ENCODE data around the gene PHF14. TPM values are rescaled to one million over a fixed set of nuclear protein-coding genes. Genes with fewer than 3 reads are reported as not detected.
"Not testable (repeated sequence)": the region's sequence is repeated elsewhere in the genome, so short reads cannot be mapped to it uniquely, and the experiment has no call there.

Gene PHF14
- total and polyA plus RNA-seq, 4 experiments from 2014 or later = 6.7 to 34.0 (median 22.6) TPM

- Mint-ChIP-seq H3K9me3 (no peaks in the 10 kb centered on the region), H3K4me1 (peaks cover 29 to 49% (median 37%) of the 10 kb centered on the region in 4 donors), H3K4me3 (no peak overlapping the region), H3K36me3 (peaks cover 27 to 35% of the 10 kb centered on the region in 2 donors), H3K27ac (peak overlapping the region in 1 of 7 donors; percentile 41), H3K27me3 (no peaks in the 10 kb centered on the region)
- no peaks in the 10 kb centered on the region for H3K27me3 ChIP-seq (ENCODE audit: insufficient read depth, low read length)
- ChIA-PET CTCF (ENCODE audit: partially characterized antibody) (no interaction called here), POLR2A (ENCODE audit: partially characterized antibody) (no interaction called here)
- H3K4me1 ChIP-seq (ENCODE audit: insufficient read depth, low read length) = peaks cover 18% of the 10 kb centered on the region
- H3K9me3 ChIP-seq (ENCODE audit: control insufficient read depth in 1 of 2, low read length in 2 of 2) = no peaks in the 10 kb centered on the region
- no peak overlapping the region for H3K4me3 ChIP-seq (ENCODE audit: low read length in 2 of 2)
- intact Hi-C loops (cut with micrococcal nuclease) = no loop called here
- no peak overlapping the region for H3K27ac ChIP-seq (ENCODE audit: low read depth, low read length)
- no peaks in the 10 kb centered on the region for H3K36me3 ChIP-seq (ENCODE audit: insufficient read depth, low read length)
- no peak for DNase-seq
Observed at GRCh38 chr7:10981317-10981716, 7.6 kb downstream of the PHF14 start.

- peaks cover 26 to 35% of the 10 kb centered on the region in 2 donors for H3K36me3 Mint-ChIP-seq
- H3K4me1 Mint-ChIP-seq; H3K9me3 ChIP-seq (ENCODE audit: control insufficient read depth in 1 of 2, low read length in 2 of 2); H3K27me3 ChIP-seq (ENCODE audit: insufficient read depth, low read length); H3K27me3 Mint-ChIP-seq; H3K4me1 ChIP-seq (ENCODE audit: insufficient read depth, low read length); H3K27ac Mint-ChIP-seq; H3K9me3 Mint-ChIP-seq; H3K27ac ChIP-seq (ENCODE audit: low read depth, low read length); DNase-seq; H3K4me3 Mint-ChIP-seq; intact Hi-C loops (cut with micrococcal nuclease); CTCF ChIA-PET (ENCODE audit: partially characterized antibody); H3K4me3 ChIP-seq (ENCODE audit: low read length in 2 of 2); POLR2A ChIA-PET (ENCODE audit: partially characterized antibody); H3K36me3 ChIP-seq (ENCODE audit: insufficient read depth, low read length): not testable (repeated sequence)
Observed at GRCh38 chr7:10990748-10991147, 17.1 kb downstream of the PHF14 start.

GRCh38 chr7:10995482-10996166 lies 22.0 kb downstream of the PHF14 start:
- H3K9me3 Mint-ChIP-seq = not testable (repeated sequence)

GRCh38 chr7:10998996-10999757 lies 25.5 kb downstream of the PHF14 start:
- Mint-ChIP-seq H3K4me3 (peak overlapping the region in 1 of 8 donors; percentile 9), H3K27me3 (no peaks in the 10 kb centered on the region), H3K9me3 (peaks cover 0 to 3% (median 0%) of the 10 kb centered on the region in 8 donors), H3K4me1 (peaks cover 34 to 50% (median 44%) of the 10 kb centered on the region in 4 donors), H3K27ac (peak overlapping the region in 6 of 7 donors; percentile 5 to 58 (median 16)), H3K36me3 (peaks cover 20 to 31% of the 10 kb centered on the region in 2 donors)
- DNase-seq = no peak
- Histone ChIP-seq H3K27me3 (ENCODE audit: insufficient read depth, low read length) (no peaks in the 10 kb centered on the region), H3K9me3 (ENCODE audit: control insufficient read depth in 1 of 2, low read length in 2 of 2) (no peaks in the 10 kb centered on the region), H3K4me3 (ENCODE audit: low read length in 2 of 2) (no peak overlapping the region), H3K36me3 (ENCODE audit: insufficient read depth, low read length) (no peaks in the 10 kb centered on the region), H3K4me1 (ENCODE audit: insufficient read depth, low read length) (peaks cover 7% of the 10 kb centered on the region), H3K27ac (ENCODE audit: low read depth, low read length) (no peak overlapping the region)
- CTCF ChIA-PET (ENCODE audit: partially characterized antibody) = interaction anchor here (1.5 kb wide), 1 partner anchor 26 kb away, joined by 4 read pairs; the partner anchor contains the start of gene PHF14
- intact Hi-C loops (cut with micrococcal nuclease) = loop anchor here (2.0 kb wide), 1 partner anchor 14 kb away; no protein-coding TSS in a partner anchor
- POLR2A ChIA-PET (ENCODE audit: partially characterized antibody) = interaction anchor here (0.6 to 3.5 kb wide), 2 partner anchors 59 to 63 kb away, joined by 3 to 10 read pairs; a partner anchor contains a TSS

More at GRCh38 chr7:10995482-10996166, 22.0 kb downstream of the PHF14 start:
- POLR2A ChIA-PET (ENCODE audit: partially characterized antibody) = interaction anchor here (1.6 kb wide), 1 partner anchor 56 kb away, joined by 3 read pairs; a partner anchor contains a TSS
- H3K4me3 ChIP-seq (ENCODE audit: low read length in 2 of 2); H3K27ac ChIP-seq (ENCODE audit: low read depth, low read length); H3K36me3 ChIP-seq (ENCODE audit: insufficient read depth, low read length); H3K9me3 ChIP-seq (ENCODE audit: control insufficient read depth in 1 of 2, low read length in 2 of 2); H3K4me1 ChIP-seq (ENCODE audit: insufficient read depth, low read length); H3K27me3 Mint-ChIP-seq; CTCF ChIA-PET (ENCODE audit: partially characterized antibody); H3K27me3 ChIP-seq (ENCODE audit: insufficient read depth, low read length); DNase-seq; intact Hi-C loops (cut with micrococcal nuclease); H3K4me3 Mint-ChIP-seq: not testable (repeated sequence)
- Mint-ChIP-seq H3K4me1 (peaks cover 32 to 40% (median 36%) of the 10 kb centered on the region in 4 donors), H3K27ac (peak overlapping the region in 1 of 7 donors; percentile 73), H3K36me3 (peaks cover 26 to 30% of the 10 kb centered on the region in 2 donors)

- no peak for DNase-seq
- Mint-ChIP-seq H3K27ac (no peak overlapping the region), H3K4me3 (no peak overlapping the region), H3K36me3 (peaks cover 20 to 32% of the 10 kb centered on the region in 2 donors), H3K9me3 (no peaks in the 10 kb centered on the region), H3K4me1 (peaks cover 14 to 36% (median 25%) of the 10 kb centered on the region in 4 donors), H3K27me3 (no peaks in the 10 kb centered on the region)
- no peaks in the 10 kb centered on the region for H3K27me3 ChIP-seq (ENCODE audit: insufficient read depth, low read length)
- ChIA-PET POLR2A (ENCODE audit: partially characterized antibody) (no interaction called here), CTCF (ENCODE audit: partially characterized antibody) (no interaction called here)
- intact Hi-C loops (cut with micrococcal nuclease) = no loop called here
- no peaks in the 10 kb centered on the region for H3K9me3 ChIP-seq (ENCODE audit: control insufficient read depth in 1 of 2, low read length in 2 of 2)
- H3K27ac ChIP-seq (ENCODE audit: low read depth, low read length) = no peak overlapping the region
- H3K36me3 ChIP-seq (ENCODE audit: insufficient read depth, low read length) = no peaks in the 10 kb centered on the region
- no peak overlapping the region for H3K4me3 ChIP-seq (ENCODE audit: low read length in 2 of 2)
- peaks cover 14% of the 10 kb centered on the region for H3K4me1 ChIP-seq (ENCODE audit: insufficient read depth, low read length)
Observed at GRCh38 chr7:11005202-11005601, 31.5 kb downstream of the PHF14 start.

- Histone ChIP-seq H3K4me1 (ENCODE audit: insufficient read depth, low read length) (peaks cover 14% of the 10 kb centered on the region), H3K27me3 (ENCODE audit: insufficient read depth, low read length) (no peaks in the 10 kb centered on the region), H3K36me3 (ENCODE audit: insufficient read depth, low read length) (no peaks in the 10 kb centered on the region), H3K27ac (ENCODE audit: low read depth, low read length) (no peak overlapping the region), H3K9me3 (ENCODE audit: control insufficient read depth in 1 of 2, low read length in 2 of 2) (no peaks in the 10 kb centered on the region), H3K4me3 (ENCODE audit: low read length in 2 of 2) (no peak overlapping the region)
- DNase-seq = peak in 1 of 5 donors; percentile 3
- ChIA-PET CTCF (ENCODE audit: partially characterized antibody) (interaction anchor here (0.7 kb wide), 1 partner anchor 33 kb away, joined by 3 read pairs; no protein-coding TSS in a partner anchor), POLR2A (ENCODE audit: partially characterized antibody) (no interaction called here)
- Mint-ChIP-seq H3K27me3 (no peaks in the 10 kb centered on the region), H3K36me3 (peaks cover 15 to 24% of the 10 kb centered on the region in 2 donors), H3K9me3 (no peaks in the 10 kb centered on the region), H3K4me1 (peaks cover 14 to 34% (median 19%) of the 10 kb centered on the region in 4 donors), H3K4me3 (peak overlapping the region in 3 of 8 donors; percentile 2 to 26 (median 21)), H3K27ac (peak overlapping the region in 2 of 7 donors; percentile 22 to 73)
- intact Hi-C loops (cut with micrococcal nuclease) = no loop called here
Observed at GRCh38 chr7:11006291-11006690, 32.6 kb downstream of the PHF14 start.

GRCh38 chr7:11009631-11010030 lies 36.0 kb downstream of the PHF14 start:
- DNase-seq = no peak
- Histone ChIP-seq H3K4me1 (ENCODE audit: insufficient read depth, low read length) (peaks cover 14% of the 10 kb centered on the region), H3K27me3 (ENCODE audit: insufficient read depth, low read length) (no peaks in the 10 kb centered on the region), H3K9me3 (ENCODE audit: control insufficient read depth in 1 of 2, low read length in 2 of 2) (no peaks in the 10 kb centered on the region), H3K36me3 (ENCODE audit: insufficient read depth, low read length) (no peaks in the 10 kb centered on the region), H3K27ac (ENCODE audit: low read depth, low read length) (no peak overlapping the region), H3K4me3 (ENCODE audit: low read length in 2 of 2) (no peak overlapping the region)
- intact Hi-C loops (cut with micrococcal nuclease) = no loop called here
- Mint-ChIP-seq H3K4me1 (peaks cover 17 to 37% (median 20%) of the 10 kb centered on the region in 4 donors), H3K4me3 (no peak overlapping the region), H3K27ac (no peak overlapping the region), H3K36me3 (peaks cover 17 to 26% of the 10 kb centered on the region in 2 donors), H3K9me3 (no peaks in the 10 kb centered on the region), H3K27me3 (no peaks in the 10 kb centered on the region)
- ChIA-PET POLR2A (ENCODE audit: partially characterized antibody) (no interaction called here), CTCF (ENCODE audit: partially characterized antibody) (interaction anchor here (1.2 kb wide), 1 partner anchor 202 kb away, joined by 3 read pairs; no protein-coding TSS in a partner anchor)
